IMR-90 (cell line): ENCODE measurements around the gene SLC45A2. TPM values are rescaled to one million over a fixed set of nuclear protein-coding genes. Genes with fewer than 3 reads are reported as not detected.

ENCODE experiments used
- ATAC-seq: fragments of 200-7000 bp; cut with Tn5 transposase; 2 replicates; pipeline ENCODE4 v1.9.1; 2020; ENCODE audit warnings: low read depth, mild to moderate bottlenecking, moderate library complexity
- BruUV-seq: library from RNA; stranded (reverse); fragments of 400-500 nt; replicated peaks from 2 replicates; lab custom pipeline; 2021; lab: Mats Ljungman, UMichigan
- CTCF ChIA-PET: fragments of 300-600 bp; formaldehyde crosslinking; extraction: SDS; loops from one replicate; lab custom pipeline; 2021; ENCODE audit warnings: antibody characterized with exemption; lab: Yijun Ruan, JAX
- POLR2A ChIA-PET: fragments of 300-600 bp; sonication (Branson Sonifier 250); formaldehyde crosslinking; loops from one replicate; lab custom pipeline; 2022; ENCODE audit warnings: antibody characterized with exemption; ENCODE audit not compliant: unreplicated experiment; lab: Charles Lee
- DNase-seq: peaks from one replicate; pipeline ENCODE4 v3.0.0; 2013
- H2AFZ ChIP-seq: replicated peaks from 2 replicates; pipeline ENCODE3; 2013; ENCODE audit warnings: low read length, mild to moderate bottlenecking; ENCODE audit not compliant: poor library complexity
- H2AK5ac ChIP-seq: 2 replicates; pipeline ENCODE4 v1.6.1; 2013; ENCODE audit warnings: low read depth, low read length, inconsistent platforms
- H2AK9ac ChIP-seq: replicated peaks from 2 replicates; pipeline ENCODE3; 2013; ENCODE audit warnings: mild to moderate bottlenecking, low read depth, low read length, moderate library complexity; ENCODE audit not compliant: poor library complexity
- H2BK120ac ChIP-seq: 2 replicates; pipeline ENCODE4 v1.6.1; 2013; ENCODE audit warnings: low read depth, low read length, inconsistent platforms
- H2BK15ac ChIP-seq: 3 replicates; pipeline ENCODE4 v1.6.1; 2013; ENCODE audit warnings: low read depth, low read length, inconsistent platforms
- H2BK20ac ChIP-seq: 2 replicates; pipeline ENCODE4 v1.6.1; 2013; ENCODE audit warnings: low read depth, mild to moderate bottlenecking, inconsistent platforms, low read length, moderate library complexity
- H2BK5ac ChIP-seq: 2 replicates; pipeline ENCODE4 v1.6.1; 2013; ENCODE audit warnings: mild to moderate bottlenecking, low read depth, low read length, inconsistent platforms; ENCODE audit not compliant: poor library complexity, severe bottlenecking
- H3K14ac ChIP-seq: replicated peaks from 2 replicates; pipeline ENCODE4 v1.6.1; 2013; ENCODE audit warnings: low read depth, low read length, inconsistent platforms
- H3K18ac ChIP-seq: 2 replicates; pipeline ENCODE4 v1.6.1; 2013; ENCODE audit warnings: low read depth, low read length, control low read depth
- H3K23ac ChIP-seq: 2 replicates; pipeline ENCODE4 v1.6.1; 2013; ENCODE audit warnings: low read depth, low read length, inconsistent platforms
- H3K27ac ChIP-seq: 2 replicates; pipeline ENCODE4 v1.5.1; 2013; ENCODE audit warnings: mild to moderate bottlenecking, control low read depth, low read length; ENCODE audit not compliant: insufficient read depth
- H3K27me3 ChIP-seq: 2 replicates; pipeline ENCODE4 v1.6.1; 2013; ENCODE audit warnings: low read length; ENCODE audit not compliant: control insufficient read depth, insufficient read depth
- H3K36me3 ChIP-seq: 2 replicates; pipeline ENCODE4 v1.6.1; 2013; ENCODE audit warnings: low read length, mixed read lengths; ENCODE audit not compliant: control insufficient read depth, insufficient read depth
- H3K4ac ChIP-seq: 2 replicates; pipeline ENCODE4 v1.6.1; 2013; ENCODE audit warnings: low read depth, low read length, inconsistent platforms
- H3K4me1 ChIP-seq: 2 replicates; pipeline ENCODE4 v1.6.1; 2013; ENCODE audit warnings: low read length, mixed read lengths; ENCODE audit not compliant: control insufficient read depth, insufficient read depth
- H3K4me2 ChIP-seq: 2 replicates; pipeline ENCODE4 v1.6.1; 2013; ENCODE audit warnings: low read depth, mild to moderate bottlenecking, control low read depth, low read length, moderate library complexity
- H3K4me3 ChIP-seq: 2 replicates; pipeline ENCODE4 v1.5.1; 2013; ENCODE audit warnings: low read depth, mild to moderate bottlenecking, control low read depth, low read length, moderate library complexity; ENCODE audit not compliant: insufficient read depth
- H3K56ac ChIP-seq: 2 replicates; pipeline ENCODE4 v1.6.1; 2013; ENCODE audit warnings: low read length, inconsistent platforms; ENCODE audit not compliant: insufficient read depth; ENCODE audit errors: extremely low read depth
- H3K79me1 ChIP-seq, 2 experiments: 2 replicates each; pipeline ENCODE4 v1.6.1; 2013; ENCODE audit warnings: low read length in 2 of 2, inconsistent platforms in 1 of 2, low read depth in 1 of 2
- H3K9ac ChIP-seq: 2 replicates; pipeline ENCODE4 v1.6.1; 2013; ENCODE audit warnings: low read depth, low read length, control low read depth
- H3K9me1 ChIP-seq: 2 replicates; pipeline ENCODE4 v1.6.1; 2013; ENCODE audit warnings: low read length, inconsistent platforms; ENCODE audit not compliant: insufficient read depth
- H3K9me3 ChIP-seq: 2 replicates; pipeline ENCODE4 v1.6.1; 2013; ENCODE audit warnings: low read length; ENCODE audit not compliant: control insufficient read depth, insufficient read depth
- H4K20me1 ChIP-seq: 2 replicates; pipeline ENCODE4 v1.6.1; 2013; ENCODE audit warnings: low read length, inconsistent platforms; ENCODE audit not compliant: insufficient read depth
- H4K5ac ChIP-seq: 2 replicates; pipeline ENCODE4 v1.6.1; 2013; ENCODE audit warnings: mild to moderate bottlenecking, low read depth, low read length, control low read depth
- H4K8ac ChIP-seq, 2 experiments: 2 replicates each; pipeline ENCODE4 v1.6.1; 2013; ENCODE audit warnings: low read depth in 2 of 2, low read length in 2 of 2, control low read depth in 1 of 2, inconsistent platforms in 1 of 2
- H4K91ac ChIP-seq: 2 replicates; pipeline ENCODE4 v1.6.1; 2013; ENCODE audit warnings: low read depth, low read length, inconsistent platforms; ENCODE audit not compliant: insufficient read depth
- MAZ ChIP-seq: IDR thresholded peaks from 2 replicates; pipeline ENCODE4 v1.6.1; 2012; ENCODE audit warnings: low read depth, mild to moderate bottlenecking, low read length, improper control_type of control experiment, moderate library complexity, borderline replicate concordance
- NFE2L2 ChIP-seq: fragments of 150-350 bp; IDR thresholded peaks from 2 replicates; pipeline ENCODE4 v1.6.1; 2016; ENCODE audit warnings: low read depth, mild to moderate bottlenecking, low read length
- WGBS, 2 experiments: methylation state at CpG; one replicate each; pipeline versions ENCODE4 v1.1.5 to v1.1.7; 2013; ENCODE audit warnings: missing lambda C conversion rate in 2 of 2; ENCODE audit not compliant: insufficient read length in 1 of 2; ENCODE audit errors: extremely low coverage in 2 of 2; 5-methylcytosine and 5-hydroxymethylcytosine counted together
- dilution Hi-C: fragments of 300-500 bp; cut with HindIII; formaldehyde crosslinking; loops from one replicate; pipeline ENCODE4 v1.14.3; 2018; ENCODE audit warnings: low sequenced_read_pairs; ENCODE audit not compliant: unreplicated experiment
- in situ Hi-C: fragments of 300-500 bp; cut with MboI; formaldehyde crosslinking; loops from 3 replicates; pipeline ENCODE4 v1.14.3; 2019; ENCODE audit warnings: low sequenced_read_pairs, inconsistent platforms, mixed read lengths
- intact Hi-C: fragments of 100-400 bp; cut with micrococcal nuclease; formaldehyde crosslinking; loops from 2 replicates; pipeline ENCODE4 v1.10.0; 2022
- polyA plus RNA-seq, 3 experiments: library from polyadenylated mRNA; depleted of rRNA; stranded (reverse); fragments of >200 nt; gene quantifications; 2 replicates each; pipeline ENCODE4 v1.2.3, GENCODE V29; 2012; ENCODE audit warnings: low replicate concordance in 1 of 3
- total RNA-seq: library from RNA; depleted of rRNA; stranded (reverse); fragments of >200 nt; gene quantifications from 2 replicates; pipeline ENCODE4 v1.2.3, GENCODE V29; 2012

Gene SLC45A2
- total and polyA plus RNA-seq, 2 of the 4 experiments (the other 2 are of a cell fraction), result 0.07 TPM; not detected in 1

- H3K79me1 ChIP-seq, result no peaks in the 10 kb centered on the region
- no peak overlapping the region for H3K14ac ChIP-seq
- H4K91ac ChIP-seq, result no peak overlapping the region
- ATAC-seq (no peak), DNase-seq (no peak)
- H3K4ac ChIP-seq, result no peak overlapping the region
- H3K9ac ChIP-seq, result no peak overlapping the region
- no peak overlapping the region for H3K4me2 ChIP-seq
- no peaks in the 10 kb centered on the region for H3K4me1 ChIP-seq
- H2BK15ac ChIP-seq, result no peak overlapping the region
- no peak overlapping the region for H4K5ac ChIP-seq
- H3K56ac ChIP-seq, result no peak overlapping the region
- no peak overlapping the region for H2BK5ac ChIP-seq
- H3K23ac ChIP-seq, result no peak overlapping the region
- no peak overlapping the region for H3K27ac ChIP-seq
- no peaks in the 10 kb centered on the region for H3K36me3 ChIP-seq
- no peak overlapping the region for H2AK9ac ChIP-seq
- BruUV-seq, result no TSS peak
- no peak overlapping the region for H2AK5ac ChIP-seq
- WGBS, 2 experiments, result no CpG with 5 or more reads among the region's 5 CpGs
- POLR2A ChIA-PET, result no interaction called here
- no peak overlapping the region for H4K8ac ChIP-seq
- H2BK120ac ChIP-seq, result no peak overlapping the region
- TF ChIP-seq MAZ, result no peak
- TF ChIP-seq NFE2L2, result no peak
- intact Hi-C loops (no loop called here), dilution Hi-C loops (no loop called here), in situ Hi-C loops (no loop called here)
- H4K20me1 ChIP-seq, result no peaks in the 10 kb centered on the region
- peaks cover 78% of the 10 kb centered on the region for H3K27me3 ChIP-seq
- no peak overlapping the region for H3K18ac ChIP-seq
- H3K9me1 ChIP-seq, result no peaks in the 10 kb centered on the region
- no peak overlapping the region for H3K4me3 ChIP-seq
- H3K9me3 ChIP-seq, result peaks cover 5% of the 10 kb centered on the region; the same call in 1 of the 2 replicates
- H2AFZ ChIP-seq, result no peak overlapping the region
- CTCF ChIA-PET, result no interaction called here
- no peak overlapping the region for H2BK20ac ChIP-seq
Observed at GRCh38 chr5:33941090-33941489, 43.4 kb downstream of the SLC45A2 start.
